Nucleus accumbens (tissue), 56 donors: ENCODE measurements around the gene PPP6R3.
A peak's percentile ranks its signal among the peaks of the same experiment; 100 is the strongest.
"Not testable (repeated sequence)": the region's sequence is repeated elsewhere in the genome, so short reads cannot be mapped to it uniquely, and the experiment has no call there.

ENCODE experiments used
- DNase-seq, 56 donors: peaks; one replicate each; lab custom pipeline; 2025; lab: John Stamatoyannopoulos, UW

The PPP6R3 gene

GRCh38 chr11:68521969-68522652 lies 61.6 kb downstream of the PPP6R3 start:
- no peak for DNase-seq

DNA sequence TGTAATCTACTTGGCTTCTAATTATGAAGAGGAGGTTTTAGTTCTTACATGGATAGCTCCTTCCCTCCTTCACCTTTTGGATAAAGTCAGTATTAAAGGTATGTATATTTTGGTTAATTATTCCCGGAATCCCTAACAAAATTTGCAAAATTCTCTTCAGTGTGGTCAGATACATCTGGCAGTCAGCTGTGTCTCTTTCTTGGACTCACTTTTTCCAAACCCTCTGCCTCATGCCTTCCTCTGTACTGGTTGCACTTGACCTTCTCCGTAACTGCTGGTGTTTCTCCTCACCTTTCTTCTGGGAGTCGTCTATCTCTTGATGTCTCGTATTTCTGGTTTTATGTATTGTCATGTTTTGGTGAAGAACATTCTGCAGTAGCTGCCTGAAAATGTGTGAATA lies 62.5 kb downstream of the PPP6R3 start:
- DNase-seq: no peak

- no peak for DNase-seq
These were observed 63.2 kb downstream of the PPP6R3 start for GRCh38 chr11:68523743-68524142.

DNA sequence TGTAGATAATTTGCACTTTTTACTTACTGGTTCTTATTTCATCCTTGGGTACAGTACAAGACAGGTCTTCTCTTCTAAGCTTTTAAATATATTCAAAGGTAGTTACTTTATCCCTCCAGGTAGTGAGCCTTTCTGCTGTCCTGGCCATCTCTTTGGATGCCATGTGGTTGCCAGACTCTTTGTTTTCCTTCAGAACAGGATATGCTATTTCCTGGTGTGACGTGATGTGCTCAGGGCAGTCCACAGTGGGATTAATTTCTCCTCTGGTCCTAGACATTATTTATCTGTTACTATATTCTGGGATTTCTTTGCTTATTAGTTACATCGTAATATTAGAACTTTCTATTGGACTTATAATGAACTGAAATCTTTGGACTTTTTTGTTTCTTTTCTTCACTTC lies 63.7 kb downstream of the PPP6R3 start:
- DNase-seq: no peak

DNA sequence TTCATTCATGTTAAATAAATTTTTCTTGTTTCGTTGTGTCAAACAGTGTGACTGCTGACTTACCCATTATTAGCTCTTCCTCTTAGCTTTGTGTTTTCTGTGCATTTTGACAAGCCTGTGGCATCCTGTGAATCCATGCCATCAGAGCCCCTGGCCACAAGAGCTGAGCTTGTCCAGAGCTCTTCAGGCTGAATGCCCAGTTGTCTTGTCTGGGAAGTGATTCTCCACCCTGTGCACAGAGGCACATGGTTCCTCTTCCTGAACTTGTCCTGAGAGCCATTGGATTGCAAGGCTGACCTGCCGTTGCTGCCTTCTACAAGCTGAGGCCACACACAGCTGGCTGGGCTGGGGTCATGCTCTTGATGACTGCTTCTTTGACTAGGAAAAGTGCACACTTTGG lies 64.1 kb downstream of the PPP6R3 start:
- peak in 3 of 56 donors; percentile 3 to 16 (median 8) for DNase-seq

- no peak for DNase-seq
These were observed 64.8 kb downstream of the PPP6R3 start for GRCh38 chr11:68525336-68525735.

DNA sequence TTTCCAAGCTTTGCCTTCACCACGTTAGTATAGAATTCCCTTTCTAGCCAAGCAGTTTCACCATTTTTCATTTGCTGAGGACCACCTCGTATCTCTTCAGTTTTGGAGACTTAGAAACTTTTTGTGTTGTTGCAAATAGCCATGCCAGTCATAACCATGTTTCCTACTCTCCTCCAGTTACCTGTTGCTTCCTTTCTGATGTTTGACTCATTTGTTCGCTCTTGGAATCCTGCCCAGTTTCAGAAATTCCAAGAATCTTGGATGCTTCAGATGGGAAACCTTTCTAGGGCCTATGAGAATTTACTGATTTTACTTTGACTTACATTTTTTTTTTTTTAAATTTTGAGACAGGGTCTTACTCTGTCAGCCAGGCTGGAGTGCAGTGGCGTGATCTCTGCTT lies 65.4 kb downstream of the PPP6R3 start:
- no peak for DNase-seq

DNA sequence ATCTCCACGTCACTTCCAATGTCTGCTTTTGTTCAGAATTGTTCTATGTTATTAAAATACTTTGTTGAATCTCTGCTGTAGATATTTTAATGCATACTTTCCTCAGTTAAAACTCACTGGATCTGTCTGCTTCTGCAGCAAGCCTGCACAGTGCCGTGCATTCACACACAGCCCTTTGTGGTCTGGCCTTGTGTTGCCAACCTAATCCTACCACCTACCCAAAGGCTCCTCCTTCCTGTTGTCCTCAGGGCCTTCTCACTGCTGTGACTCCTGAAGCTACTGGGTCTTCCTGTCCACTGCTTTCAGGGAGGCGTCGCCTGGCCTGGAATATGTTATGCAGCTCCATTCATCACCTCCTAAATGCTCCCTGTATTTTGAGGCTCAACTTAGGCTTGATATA lies 67.0 kb downstream of the PPP6R3 start:
- DNase-seq: no peak

DNA sequence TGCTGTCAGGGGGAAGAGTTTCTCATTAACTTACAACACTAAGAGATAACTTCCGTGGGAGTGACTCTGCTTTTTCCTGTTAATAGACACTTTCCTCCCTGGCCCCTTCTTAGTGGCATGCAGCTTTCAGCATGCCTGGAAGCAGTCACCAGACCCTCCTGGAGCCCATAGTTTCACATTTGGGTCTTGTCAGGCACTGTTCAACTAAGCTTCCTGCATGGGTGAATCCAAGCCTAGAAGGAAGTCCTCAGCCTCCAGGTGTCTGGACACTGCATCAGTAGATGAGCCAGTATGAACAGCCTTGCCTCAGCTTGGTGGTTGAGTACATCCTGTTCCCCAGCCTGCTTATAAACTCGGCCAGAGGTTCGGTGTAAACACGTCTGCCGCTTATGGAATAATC lies 68.1 kb downstream of the PPP6R3 start:
- DNase-seq: no peak

DNA sequence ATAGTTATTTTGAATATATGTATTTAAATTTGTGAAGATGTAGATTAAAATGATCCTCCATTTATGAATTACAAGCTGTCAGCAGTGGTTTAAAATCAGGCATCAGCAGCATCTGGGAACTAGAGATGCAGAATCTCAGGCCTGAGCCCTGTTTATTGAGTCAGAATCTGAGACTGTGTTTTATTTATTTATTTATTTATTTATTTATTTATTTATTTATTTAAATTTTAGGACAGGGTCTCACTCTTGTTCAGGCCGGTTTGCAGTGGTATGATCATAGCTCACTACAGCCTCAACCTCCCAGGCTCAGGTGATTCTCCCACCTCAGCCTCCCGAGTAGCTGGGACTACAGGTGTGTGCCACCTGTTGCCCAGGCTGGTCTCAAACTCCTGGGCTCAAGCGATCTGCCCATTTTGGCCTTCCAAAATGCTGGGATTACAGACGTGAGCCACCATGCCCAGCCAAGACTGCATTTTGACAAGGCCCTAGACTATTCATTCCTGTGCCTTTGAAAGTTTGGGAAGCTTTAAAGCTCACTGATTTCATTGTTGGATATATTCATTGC lies 70.7 kb downstream of the PPP6R3 start:
- DNase-seq: no peak

DNA sequence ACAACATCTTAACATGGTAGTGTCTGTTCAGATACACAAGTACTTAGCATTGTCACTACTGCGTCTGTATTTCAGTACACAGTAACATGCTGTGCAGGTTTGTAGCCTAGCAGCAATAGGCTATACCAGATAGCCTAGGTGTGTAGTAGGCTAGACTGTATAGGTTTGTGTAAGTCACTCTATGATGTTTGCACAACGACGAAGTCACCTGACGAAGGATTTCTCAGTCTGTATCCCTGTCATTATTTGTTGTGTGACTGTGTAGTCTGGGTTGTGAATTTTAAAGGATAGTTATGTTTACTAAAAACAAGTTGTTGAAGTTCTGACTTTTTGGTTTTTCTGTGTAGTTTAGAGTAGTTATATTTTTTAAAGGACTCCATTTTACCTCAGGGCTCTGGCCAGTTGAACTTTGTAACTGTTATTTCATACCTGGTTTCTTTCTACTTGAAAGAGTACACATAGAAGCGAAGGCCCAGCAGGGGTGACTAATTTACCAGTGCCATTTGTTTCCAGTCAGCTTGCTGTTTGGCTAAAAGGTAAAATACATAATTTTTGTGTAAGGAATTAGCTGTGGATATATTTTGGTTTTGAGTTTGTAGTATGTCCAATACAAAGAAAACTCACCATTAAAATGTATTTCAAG lies 72.3 kb downstream of the PPP6R3 start:
- DNase-seq: no peak

DNA sequence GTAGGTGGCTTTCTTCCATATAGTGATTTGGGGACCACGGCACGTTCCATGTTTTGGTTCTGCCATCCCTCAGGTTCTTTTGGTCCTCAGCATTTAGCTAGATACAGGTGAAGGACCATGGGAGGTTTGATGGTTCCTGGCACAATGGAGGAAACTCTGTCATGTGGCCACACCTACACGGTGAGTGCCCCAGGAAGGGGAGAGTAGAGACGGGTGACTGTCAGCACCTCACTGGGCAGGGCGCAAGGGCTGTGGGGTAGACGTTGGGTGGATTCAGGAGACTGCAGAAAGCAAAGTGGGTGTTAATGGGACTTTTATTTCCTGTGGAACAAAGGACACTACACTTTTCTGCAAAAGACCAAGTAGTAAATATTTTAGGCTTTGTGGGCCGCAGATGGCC lies 73.4 kb downstream of the PPP6R3 start:
- DNase-seq: no peak

- no peak for DNase-seq
These were observed 74.5 kb downstream of the PPP6R3 start for GRCh38 chr11:68535098-68535497.

DNA sequence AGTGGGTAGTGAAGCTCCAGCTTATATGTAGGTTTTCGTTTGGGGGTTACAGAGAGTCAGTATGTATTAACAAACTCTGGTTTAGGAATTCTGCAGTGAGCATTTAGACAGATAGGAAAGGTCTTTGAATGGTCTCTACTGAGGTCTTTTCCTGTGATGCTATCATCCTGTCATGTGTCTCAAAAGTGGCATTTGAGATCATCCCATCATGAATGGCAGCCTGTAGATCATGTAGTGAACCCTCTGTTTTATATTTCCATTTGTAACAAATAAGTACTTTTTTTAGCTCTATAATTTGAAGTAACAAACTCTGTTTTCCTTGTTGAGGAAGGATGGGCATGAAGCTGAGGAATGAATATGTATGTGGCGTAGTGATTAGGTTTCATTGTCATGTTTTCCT lies 76.2 kb downstream of the PPP6R3 start:
- DNase-seq: no peak

- no peak for DNase-seq
These were observed 77.5 kb downstream of the PPP6R3 start for GRCh38 chr11:68538025-68538424.

DNA sequence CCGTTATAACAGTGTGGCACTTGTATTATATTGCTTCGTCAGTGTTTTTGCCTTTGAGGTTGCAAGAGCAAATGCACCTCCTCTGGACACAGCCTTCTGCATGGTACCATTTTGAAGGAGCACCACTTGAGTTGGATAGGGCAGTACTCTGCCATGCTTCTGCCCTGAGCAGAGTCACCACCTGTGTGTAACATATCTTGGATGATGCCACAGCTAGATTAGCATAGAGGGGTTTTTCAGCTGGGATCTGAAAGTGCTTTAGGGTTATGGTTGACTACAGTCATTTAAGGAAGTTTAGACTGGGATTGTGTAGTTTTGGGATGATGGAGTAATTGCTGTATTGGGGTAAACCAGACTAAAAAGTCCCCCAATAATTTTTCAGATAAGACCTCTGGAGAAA lies 78.8 kb downstream of the PPP6R3 start:
- no peak for DNase-seq

GRCh38 chr11:68540504-68540903 lies 80.0 kb downstream of the PPP6R3 start:
- not testable (repeated sequence) for DNase-seq

DNA sequence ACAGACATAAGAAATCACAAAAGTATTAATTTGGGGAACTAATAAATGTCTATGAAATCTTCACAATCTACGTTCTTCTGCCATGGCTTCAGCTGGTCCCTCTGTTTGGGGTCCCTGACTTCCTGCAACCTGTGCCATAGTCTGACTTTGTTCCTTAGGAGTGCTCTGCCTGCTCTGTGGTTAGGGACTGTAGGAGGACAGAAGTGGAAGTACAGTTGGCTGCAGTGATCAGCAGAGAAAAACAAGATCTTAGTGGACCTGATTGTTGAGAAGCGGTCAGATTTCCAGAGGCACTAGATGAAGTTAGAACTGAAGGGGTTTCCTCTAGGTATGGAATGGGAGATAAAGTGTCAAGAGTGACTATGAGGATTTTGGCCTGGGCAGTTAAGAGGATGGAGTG lies 80.6 kb downstream of the PPP6R3 start:
- DNase-seq: no peak

GRCh38 chr11:68541991-68542390 lies 81.4 kb downstream of the PPP6R3 start:
- no peak for DNase-seq

DNA sequence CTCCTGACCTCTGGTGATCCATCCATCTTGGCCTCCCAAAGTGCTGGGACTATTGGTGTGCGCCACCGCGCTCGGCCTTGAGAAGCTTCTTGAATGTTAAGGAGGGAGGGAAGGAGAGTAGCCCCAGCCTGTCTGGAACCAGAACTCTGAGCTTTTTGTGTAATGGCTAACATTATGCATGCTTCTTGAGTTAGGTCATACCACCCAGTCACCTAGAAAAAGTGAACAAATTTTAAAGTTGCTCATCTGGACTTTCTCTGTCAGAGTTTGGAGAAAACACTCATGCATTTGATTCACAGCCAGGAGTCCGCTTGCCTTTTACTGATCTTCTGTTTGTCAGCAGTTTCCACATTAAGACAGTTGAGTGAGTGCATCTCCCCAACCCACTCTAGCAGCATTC lies 82.1 kb downstream of the PPP6R3 start:
- no peak for DNase-seq

DNA sequence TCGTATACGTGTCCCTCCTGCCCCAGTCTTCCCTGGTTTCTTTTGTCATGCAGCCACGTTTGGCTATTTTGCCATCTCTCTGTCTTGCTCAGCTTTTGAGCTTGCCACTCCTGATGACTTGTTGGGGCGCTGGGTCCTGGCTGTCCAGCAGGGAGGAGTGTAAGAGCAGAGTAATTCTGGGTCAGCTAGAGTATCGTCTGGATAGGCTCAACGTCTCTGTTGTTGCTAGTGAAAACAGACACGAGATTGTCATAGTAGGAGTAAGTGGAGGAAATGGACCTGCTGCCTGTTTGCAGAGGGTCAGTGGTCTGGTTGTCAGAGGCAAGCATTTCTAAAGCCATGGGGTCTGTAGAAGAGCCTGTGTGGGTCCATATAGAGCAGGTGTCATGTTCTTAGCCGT lies 83.0 kb downstream of the PPP6R3 start:
- no peak for DNase-seq

DNA sequence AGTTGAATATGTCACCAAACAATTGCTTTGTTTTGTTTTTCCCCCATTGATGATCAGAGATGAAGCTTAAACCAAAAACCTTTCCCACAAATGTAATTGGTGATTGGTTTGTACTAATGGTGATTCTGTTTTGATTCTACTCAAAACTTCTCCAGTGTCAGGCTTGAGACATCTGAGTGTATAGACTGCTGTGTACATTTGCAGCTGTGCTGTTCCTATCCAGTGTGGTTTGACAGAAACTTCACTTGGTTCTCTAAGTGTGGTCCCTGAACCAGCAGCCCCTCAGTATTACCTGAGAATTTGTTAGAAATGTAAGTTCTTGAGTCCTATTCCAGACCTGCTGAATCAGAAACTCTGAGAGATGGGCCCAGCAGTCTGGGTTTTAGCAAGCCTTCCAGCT lies 84.8 kb downstream of the PPP6R3 start:
- no peak for DNase-seq
